HepG2 (cell line): ENCODE measurements around the gene FAIM2. TPM values are rescaled to one million over a fixed set of nuclear protein-coding genes. Genes with fewer than 3 reads are reported as not detected.

Source experiments
- ATAC-seq: fragments of 200-7000 bp; cut with Tn5 transposase; 3 replicates; pipeline ENCODE4 v1.9.1; 2020; ENCODE audit warnings: mild to moderate bottlenecking, moderate library complexity
- BruUV-seq: library from RNA; stranded (reverse); fragments of 400-500 nt; replicated peaks from 2 replicates; lab custom pipeline; 2021; lab: Mats Ljungman, UMichigan
- CTCF ChIA-PET: fragments of 300-600 bp; formaldehyde crosslinking; extraction: SDS; loops from one replicate; lab custom pipeline; 2021; ENCODE audit warnings: low total read pairs, inconsistent platforms, low intra/inter-chr PET ratio; lab: Yijun Ruan, JAX
- POLR2A ChIA-PET: fragments of 350-600 bp; sonication (Branson Sonifier 250); formaldehyde crosslinking; loops from one replicate; lab custom pipeline; 2020; ENCODE audit warnings: antibody characterized with exemption, inconsistent platforms; lab: Yijun Ruan, JAX
- DNase-seq: peaks from one replicate; pipeline ENCODE4 v3.0.0-alpha.2; 2015; ENCODE audit warnings: low spot score
- FAIRE-seq: peaks from 3 replicates; lab custom pipeline; 2011; peaks lifted over from hg19 to GRCh38; lab: Jason Lieb, UNC
- H2AFZ ChIP-seq: one replicate; pipeline ENCODE4 v1.6.1; 2011; ENCODE audit warnings: low read length, inconsistent platforms
- H3K27ac ChIP-seq: fragments of 300-600 bp; 3 replicates; pipeline ENCODE4 v1.8.0; 2011; ENCODE audit warnings: mixed run types, mild to moderate bottlenecking, mixed read lengths, low read length, inconsistent platforms; ENCODE audit not compliant: insufficient read depth; ENCODE audit errors: extremely low read length
- H3K27me3 ChIP-seq, 2 experiments: fragments of 200-600 bp in 1 of 2; 2 replicates in 1 of 2; 3 replicates in 1 of 2; pipeline versions ENCODE4 v1.6.0 to v1.8.0; 2011; ENCODE audit warnings: low read length in 2 of 2, mild to moderate bottlenecking in 2 of 2, moderate library complexity in 2 of 2, inconsistent platforms in 1 of 2; ENCODE audit not compliant: insufficient read depth in 2 of 2, control insufficient read depth in 1 of 2
- H3K36me3 ChIP-seq, 2 experiments: fragments of 200-600 bp in 1 of 2; replicated peaks in 1 of 2; 2 replicates in 1 of 2; 3 replicates in 1 of 2; pipeline versions ENCODE4 v1.5.1 to v1.8.0; 2011; ENCODE audit warnings: low read length in 2 of 2, inconsistent platforms in 1 of 2; ENCODE audit not compliant: insufficient read depth in 2 of 2, control insufficient read depth in 1 of 2
- H3K4me1 ChIP-seq: 2 replicates; pipeline ENCODE4 v1.5.1; 2012; ENCODE audit warnings: low read length, inconsistent platforms; ENCODE audit not compliant: insufficient read depth
- H3K4me2 ChIP-seq: 2 replicates; pipeline ENCODE4 v1.6.0; 2011; ENCODE audit warnings: low read depth, low read length, inconsistent platforms
- H3K4me3 ChIP-seq, 3 experiments: fragments of 200-600 bp in 1 of 3; sonication (generic), shearing (Covaris generic) in 1 of 3; replicated peaks in 1 of 3; 2 replicates each; pipeline ENCODE4 v1.5.1; 2011 to 2016; ENCODE audit warnings: low read length in 3 of 3, inconsistent platforms in 2 of 3, low read depth in 2 of 3, mild to moderate bottlenecking in 2 of 3, control low read depth in 1 of 3, mixed read lengths in 1 of 3; ENCODE audit not compliant: insufficient read depth in 1 of 3
- H3K79me2 ChIP-seq: one replicate; pipeline ENCODE4 v1.6.1; 2011; ENCODE audit warnings: low read length, inconsistent platforms; ENCODE audit not compliant: insufficient read depth
- H3K9ac ChIP-seq: 2 replicates; pipeline ENCODE4 v1.6.0; 2011; ENCODE audit warnings: mild to moderate bottlenecking, low read depth, low read length, inconsistent platforms; ENCODE audit not compliant: insufficient read depth
- H3K9me3 ChIP-seq: 2 replicates; pipeline ENCODE4 v1.5.1; 2012; ENCODE audit warnings: mild to moderate bottlenecking, low read length
- H4K20me1 ChIP-seq: 2 replicates; pipeline ENCODE4 v1.6.0; 2011; ENCODE audit warnings: inconsistent platforms, mild to moderate bottlenecking, low read length, moderate library complexity; ENCODE audit not compliant: insufficient read depth
- BRD4 ChIP-seq: sonication (generic); formaldehyde crosslinking; IDR thresholded peaks from 2 replicates; pipeline ENCODE4 v1.4.0; 2020; ENCODE audit warnings: missing genetic modification reagents
- ELF1 ChIP-seq: sonication (generic); formaldehyde crosslinking; IDR thresholded peaks from 2 replicates; pipeline ENCODE4 v1.4.0; 2020; ENCODE audit warnings: missing genetic modification reagents
- FOXA1 ChIP-seq, 2 experiments: fragments of 450-650 bp in 1 of 2; sonication (generic) in 1 of 2; formaldehyde crosslinking in 1 of 2; IDR thresholded peaks; 2 replicates each; pipeline versions ENCODE4 v1.4.0 to v1.6.1; 2016 to 2020; ENCODE audit warnings: missing genetic modification reagents in 1 of 2
- MEIS2 ChIP-seq: sonication (generic); formaldehyde crosslinking; IDR thresholded peaks from 2 replicates; pipeline ENCODE4 v1.9.0; 2021; ENCODE audit warnings: mild to moderate bottlenecking, missing genetic modification reagents
- MXD4 ChIP-seq: IDR thresholded peaks from 2 replicates; pipeline ENCODE4 v1.6.1; 2016; ENCODE audit warnings: mild to moderate bottlenecking, missing biosample characterization, missing genetic modification reagents
- REXO4 ChIP-seq: sonication (generic); formaldehyde crosslinking; IDR thresholded peaks from 2 replicates; pipeline ENCODE4 v1.8.0; 2022; ENCODE audit warnings: missing genetic modification reagents, mild to moderate bottlenecking, borderline replicate concordance
- ZFP90 ChIP-seq: sonication (generic); formaldehyde crosslinking; IDR thresholded peaks from 2 replicates; pipeline ENCODE4 v1.8.0; 2022; ENCODE audit warnings: missing genetic modification reagents, mild to moderate bottlenecking, inconsistent platforms, borderline replicate concordance
- WGBS: methylation state at CpG from one replicate; pipeline ENCODE4 v1.1.6; 2017; ENCODE audit warnings: low lambda C conversion rate; 5-methylcytosine and 5-hydroxymethylcytosine counted together
- in situ Hi-C: cut with HindIII; loops from 2 replicates; pipeline ENCODE4 v1.10.0; 2017; ENCODE audit warnings: low pct_unique_long_range_greater_than_20kb; ENCODE audit not compliant: extremely low pct_ligation_motif_present
- intact Hi-C: fragments of 100-400 bp; cut with micrococcal nuclease; formaldehyde crosslinking; loops from one replicate; pipeline ENCODE4 v1.10.0; 2022; ENCODE audit not compliant: unreplicated experiment
- polyA plus RNA-seq, 8 experiments: library from polyadenylated mRNA; depleted of rRNA in 3 of 8; stranded (reverse) in 7 of 8; unstranded in 1 of 8; fragments of >200 nt; fragmentation: Illumina TruSeq in 4 of 8; extraction: Trizol in 4 of 8; gene quantifications; 2 replicates each; pipeline versions ENCODE4 v1.2.1 to v1.2.3, GENCODE V29; 2011 to 2016; ENCODE audit warnings: low read depth in 4 of 8, missing spikeins in 1 of 8, mixed read lengths in 1 of 8; ENCODE audit not compliant: insufficient read depth in 1 of 8
- total RNA-seq, 5 experiments: library from RNA; depleted of rRNA; stranded (reverse); fragments of >200 nt; fragmentation: Illumina TruSeq; extraction: Trizol; gene quantifications; 2 replicates each; pipeline ENCODE4 v1.2.3, GENCODE V29; 2016; ENCODE audit warnings: low read depth in 1 of 5
- TF ChIP-seq, protein P1 (sequence below): sonication (generic); formaldehyde crosslinking; IDR thresholded peaks from 2 replicates; pipeline ENCODE4 v1.8.1; 2023; ENCODE audit warnings: mild to moderate bottlenecking, moderate library complexity, missing genetic modification reagents
- TF ChIP-seq, protein P2 (sequence below): sonication (generic); formaldehyde crosslinking; IDR thresholded peaks from 2 replicates; pipeline ENCODE4 v1.8.0; 2022; ENCODE audit warnings: missing genetic modification reagents, mild to moderate bottlenecking, borderline replicate concordance
- TF ChIP-seq, protein P3 (sequence below): sonication (generic); formaldehyde crosslinking; IDR thresholded peaks from 2 replicates; pipeline ENCODE4; 2020; ENCODE audit warnings: missing genetic modification reagents, mild to moderate bottlenecking, borderline replicate concordance
- TF ChIP-seq, protein P4 (sequence below): sonication (generic); formaldehyde crosslinking; IDR thresholded peaks from 2 replicates; pipeline ENCODE4 v1.8.0; 2022; ENCODE audit warnings: mild to moderate bottlenecking, missing genetic modification reagents

Gene FAIM2
- total and polyA plus RNA-seq, 2 of the 13 experiments (the other 11 are each of a cell fraction or from before 2014, with no cell fraction given) = not detected

DNA sequence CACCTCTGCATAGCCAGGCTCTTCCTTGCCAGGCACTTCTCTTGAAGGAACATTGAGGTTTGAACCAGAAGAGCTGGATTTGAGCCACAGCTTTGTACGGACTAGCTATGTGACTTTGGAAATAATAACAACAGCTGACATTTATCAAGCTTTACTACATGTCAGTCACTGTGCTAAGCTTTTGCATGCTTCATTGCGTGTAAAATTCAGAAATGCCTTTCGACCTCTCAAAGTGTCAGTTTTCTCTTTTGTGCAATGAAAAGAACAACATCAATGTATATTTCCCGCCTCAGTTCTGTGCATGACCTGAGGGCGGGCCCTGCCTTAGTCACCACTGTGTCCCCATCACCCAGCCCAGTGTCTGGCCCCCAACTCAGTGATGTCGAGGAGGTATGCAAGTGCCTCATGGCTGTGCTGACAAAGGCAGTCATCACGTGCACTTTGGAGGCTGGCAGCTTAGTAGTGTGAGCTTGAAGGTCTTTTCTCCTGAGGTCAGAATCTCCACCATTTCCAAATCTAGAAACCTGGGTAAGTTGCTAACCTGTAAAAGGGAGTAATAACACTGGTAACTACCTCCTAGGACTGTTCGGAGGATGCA lies 28.9 kb upstream of the FAIM2 start:
- H3K36me3 ChIP-seq = no peaks in the 10 kb centered on the region
- no peaks in the 10 kb centered on the region for H3K4me1 ChIP-seq
- in situ Hi-C loops (no loop called here), intact Hi-C loops (no loop called here)
- H3K9ac ChIP-seq = no peak overlapping the region
- no TSS peak for BruUV-seq
- ChIA-PET CTCF (no interaction called here), POLR2A (no interaction called here)
- ATAC-seq (no peak), FAIRE-seq (no peak), DNase-seq (no peak)
- H4K20me1 ChIP-seq = no peaks in the 10 kb centered on the region
- H3K27ac ChIP-seq = no peak overlapping the region
- no peaks in the 10 kb centered on the region for H3K79me2 ChIP-seq
- H2AFZ ChIP-seq = no peak overlapping the region
- H3K4me2 ChIP-seq = no peak overlapping the region
- 48% methylated on average over 8 of the region's 8 CpGs for WGBS
- no peaks in the 10 kb centered on the region for H3K9me3 ChIP-seq
- no peak overlapping the region for H3K4me3 ChIP-seq
- peaks cover 0 to 4% of the 10 kb centered on the region in 2 experiments; a peak in 1 of 5 replicates for H3K27me3 ChIP-seq
- TF ChIP-seq, protein P1, sequence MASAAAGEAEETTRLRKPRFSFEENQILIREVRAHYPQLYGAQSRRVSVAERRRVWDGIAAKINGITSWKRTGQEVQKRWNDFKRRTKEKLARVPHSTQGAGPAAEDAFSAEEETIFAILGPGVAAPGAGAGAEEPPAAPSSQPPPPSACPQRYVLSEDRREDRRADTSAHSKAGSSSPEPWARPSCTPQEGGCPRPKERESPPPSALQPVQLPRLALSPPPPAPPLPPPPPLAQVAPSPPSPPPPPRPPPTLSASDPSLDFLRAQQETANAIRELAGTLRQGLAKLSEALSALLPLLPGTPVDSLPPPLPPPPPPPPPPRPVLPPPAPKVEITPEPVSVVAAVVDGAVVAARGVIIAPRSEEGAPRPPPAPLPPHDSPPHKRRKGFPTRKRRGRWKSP (CRISPR knock-in tag) = no peak
- TF ChIP-seq MEIS2 (CRISPR knock-in tag) (no peak), MXD4 (CRISPR knock-in tag) (no peak), FOXA1 (IDR thresholded peaks at IDR 0.05) (no peak), FOXA1 (CRISPR knock-in tag; IDR thresholded peaks at IDR 0.05) (no peak), ELF1 (CRISPR knock-in tag) (no peak), REXO4 (CRISPR knock-in tag) (no peak), BRD4 (no peak), ZFP90 (CRISPR knock-in tag) (no peak)
- TF ChIP-seq, protein P2, sequence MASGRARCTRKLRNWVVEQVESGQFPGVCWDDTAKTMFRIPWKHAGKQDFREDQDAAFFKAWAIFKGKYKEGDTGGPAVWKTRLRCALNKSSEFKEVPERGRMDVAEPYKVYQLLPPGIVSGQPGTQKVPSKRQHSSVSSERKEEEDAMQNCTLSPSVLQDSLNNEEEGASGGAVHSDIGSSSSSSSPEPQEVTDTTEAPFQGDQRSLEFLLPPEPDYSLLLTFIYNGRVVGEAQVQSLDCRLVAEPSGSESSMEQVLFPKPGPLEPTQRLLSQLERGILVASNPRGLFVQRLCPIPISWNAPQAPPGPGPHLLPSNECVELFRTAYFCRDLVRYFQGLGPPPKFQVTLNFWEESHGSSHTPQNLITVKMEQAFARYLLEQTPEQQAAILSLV (CRISPR knock-in tag) = no peak
- TF ChIP-seq, protein P3, sequence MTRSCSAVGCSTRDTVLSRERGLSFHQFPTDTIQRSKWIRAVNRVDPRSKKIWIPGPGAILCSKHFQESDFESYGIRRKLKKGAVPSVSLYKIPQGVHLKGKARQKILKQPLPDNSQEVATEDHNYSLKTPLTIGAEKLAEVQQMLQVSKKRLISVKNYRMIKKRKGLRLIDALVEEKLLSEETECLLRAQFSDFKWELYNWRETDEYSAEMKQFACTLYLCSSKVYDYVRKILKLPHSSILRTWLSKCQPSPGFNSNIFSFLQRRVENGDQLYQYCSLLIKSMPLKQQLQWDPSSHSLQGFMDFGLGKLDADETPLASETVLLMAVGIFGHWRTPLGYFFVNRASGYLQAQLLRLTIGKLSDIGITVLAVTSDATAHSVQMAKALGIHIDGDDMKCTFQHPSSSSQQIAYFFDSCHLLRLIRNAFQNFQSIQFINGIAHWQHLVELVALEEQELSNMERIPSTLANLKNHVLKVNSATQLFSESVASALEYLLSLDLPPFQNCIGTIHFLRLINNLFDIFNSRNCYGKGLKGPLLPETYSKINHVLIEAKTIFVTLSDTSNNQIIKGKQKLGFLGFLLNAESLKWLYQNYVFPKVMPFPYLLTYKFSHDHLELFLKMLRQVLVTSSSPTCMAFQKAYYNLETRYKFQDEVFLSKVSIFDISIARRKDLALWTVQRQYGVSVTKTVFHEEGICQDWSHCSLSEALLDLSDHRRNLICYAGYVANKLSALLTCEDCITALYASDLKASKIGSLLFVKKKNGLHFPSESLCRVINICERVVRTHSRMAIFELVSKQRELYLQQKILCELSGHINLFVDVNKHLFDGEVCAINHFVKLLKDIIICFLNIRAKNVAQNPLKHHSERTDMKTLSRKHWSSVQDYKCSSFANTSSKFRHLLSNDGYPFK (CRISPR knock-in tag) = no peak
- TF ChIP-seq, protein P4, sequence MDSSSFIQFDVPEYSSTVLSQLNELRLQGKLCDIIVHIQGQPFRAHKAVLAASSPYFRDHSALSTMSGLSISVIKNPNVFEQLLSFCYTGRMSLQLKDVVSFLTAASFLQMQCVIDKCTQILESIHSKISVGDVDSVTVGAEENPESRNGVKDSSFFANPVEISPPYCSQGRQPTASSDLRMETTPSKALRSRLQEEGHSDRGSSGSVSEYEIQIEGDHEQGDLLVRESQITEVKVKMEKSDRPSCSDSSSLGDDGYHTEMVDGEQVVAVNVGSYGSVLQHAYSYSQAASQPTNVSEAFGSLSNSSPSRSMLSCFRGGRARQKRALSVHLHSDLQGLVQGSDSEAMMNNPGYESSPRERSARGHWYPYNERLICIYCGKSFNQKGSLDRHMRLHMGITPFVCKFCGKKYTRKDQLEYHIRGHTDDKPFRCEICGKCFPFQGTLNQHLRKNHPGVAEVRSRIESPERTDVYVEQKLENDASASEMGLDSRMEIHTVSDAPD (CRISPR knock-in tag) = no peak
